GOT3 (cell line): ENCODE results near the gene STOML1.
"Not testable (repeated sequence)": the region's sequence is repeated elsewhere in the genome, so short reads cannot be mapped to it uniquely, and the experiment has no call there.

ENCODE experiments used
- DNase-seq: peaks from one replicate; lab custom pipeline; 2025; ENCODE audit warnings: mixed read lengths; lab: John Stamatoyannopoulos, UW

The STOML1 gene

DNA sequence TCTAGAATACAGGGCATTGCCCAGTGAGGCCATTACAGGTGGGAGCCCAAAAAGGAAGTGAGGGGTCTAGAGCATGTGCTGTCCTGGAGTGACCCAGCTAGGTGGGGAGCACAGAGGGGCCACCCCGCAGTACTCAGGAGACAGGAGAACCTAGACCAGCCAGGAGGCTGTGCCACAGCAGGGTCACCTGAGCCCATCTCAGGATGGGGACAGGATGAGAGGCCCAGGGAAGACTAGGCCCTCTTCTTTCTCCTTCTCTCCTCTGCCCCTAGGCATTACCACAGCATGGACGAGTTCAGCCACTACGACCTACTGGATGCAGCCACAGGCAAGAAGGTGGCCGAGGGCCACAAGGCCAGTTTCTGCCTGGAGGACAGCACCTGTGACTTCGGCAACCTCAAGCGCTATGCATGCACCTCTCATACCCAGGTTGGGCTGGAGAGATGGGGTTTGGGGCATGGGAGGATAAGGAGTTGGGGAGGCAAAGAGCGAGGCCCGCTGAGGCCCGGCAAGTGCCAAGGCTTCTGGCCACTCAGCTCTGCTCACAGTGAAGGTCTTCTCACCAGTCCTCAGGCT is 45.2 kb downstream of the STOML1 start:
- no peak for DNase-seq

DNA sequence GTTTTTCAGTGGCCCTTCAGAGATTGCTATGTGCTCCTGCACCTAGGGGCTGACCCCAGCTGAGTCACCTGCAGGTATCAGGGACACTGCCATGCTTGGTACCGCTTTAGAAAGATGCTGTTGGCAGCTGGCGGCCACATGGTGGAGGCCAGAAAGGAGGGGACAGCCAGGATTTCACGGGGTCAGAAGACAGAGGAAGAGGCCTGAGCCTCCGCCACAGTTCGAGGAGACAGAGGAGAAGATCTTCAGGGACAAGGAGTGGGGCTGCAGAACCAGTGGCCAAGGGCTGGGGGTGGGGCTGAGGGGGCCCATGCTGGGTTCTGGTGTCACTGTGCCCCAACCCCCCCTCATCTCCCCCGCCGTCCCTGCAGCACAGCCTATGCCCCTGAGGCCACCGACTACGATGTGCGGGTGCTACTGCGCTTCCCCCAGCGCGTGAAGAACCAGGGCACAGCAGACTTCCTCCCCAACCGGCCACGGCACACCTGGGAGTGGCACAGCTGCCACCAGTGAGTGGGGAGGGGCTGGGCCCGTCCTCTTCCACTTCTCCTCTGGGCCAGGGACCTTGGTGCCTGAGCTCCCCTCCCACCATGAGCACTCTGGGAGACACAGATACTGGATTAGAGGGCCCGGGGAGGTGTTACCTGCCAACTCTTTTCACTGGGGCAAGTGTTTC is 45.9 kb downstream of the STOML1 start:
- no peak for DNase-seq

DNA sequence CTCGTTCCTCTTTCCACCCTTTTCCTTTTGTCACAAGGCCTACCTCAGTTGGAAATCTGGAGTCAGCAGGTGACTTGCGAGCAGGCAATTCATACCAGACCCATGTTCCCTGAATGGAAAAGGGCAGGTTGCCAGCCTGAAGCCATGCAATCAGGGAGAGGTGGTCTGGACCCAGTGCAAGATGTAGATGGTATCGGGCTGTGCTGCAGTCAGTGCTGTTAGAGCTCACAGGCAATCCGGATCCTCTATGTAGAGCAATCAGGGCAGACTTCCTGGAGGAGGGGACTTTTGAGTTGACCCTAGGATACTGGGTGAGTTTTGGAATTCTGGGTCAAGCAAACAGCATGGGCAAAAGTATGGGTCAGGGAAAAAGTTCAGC is 47.0 kb downstream of the STOML1 start:
- no peak for DNase-seq

DNA sequence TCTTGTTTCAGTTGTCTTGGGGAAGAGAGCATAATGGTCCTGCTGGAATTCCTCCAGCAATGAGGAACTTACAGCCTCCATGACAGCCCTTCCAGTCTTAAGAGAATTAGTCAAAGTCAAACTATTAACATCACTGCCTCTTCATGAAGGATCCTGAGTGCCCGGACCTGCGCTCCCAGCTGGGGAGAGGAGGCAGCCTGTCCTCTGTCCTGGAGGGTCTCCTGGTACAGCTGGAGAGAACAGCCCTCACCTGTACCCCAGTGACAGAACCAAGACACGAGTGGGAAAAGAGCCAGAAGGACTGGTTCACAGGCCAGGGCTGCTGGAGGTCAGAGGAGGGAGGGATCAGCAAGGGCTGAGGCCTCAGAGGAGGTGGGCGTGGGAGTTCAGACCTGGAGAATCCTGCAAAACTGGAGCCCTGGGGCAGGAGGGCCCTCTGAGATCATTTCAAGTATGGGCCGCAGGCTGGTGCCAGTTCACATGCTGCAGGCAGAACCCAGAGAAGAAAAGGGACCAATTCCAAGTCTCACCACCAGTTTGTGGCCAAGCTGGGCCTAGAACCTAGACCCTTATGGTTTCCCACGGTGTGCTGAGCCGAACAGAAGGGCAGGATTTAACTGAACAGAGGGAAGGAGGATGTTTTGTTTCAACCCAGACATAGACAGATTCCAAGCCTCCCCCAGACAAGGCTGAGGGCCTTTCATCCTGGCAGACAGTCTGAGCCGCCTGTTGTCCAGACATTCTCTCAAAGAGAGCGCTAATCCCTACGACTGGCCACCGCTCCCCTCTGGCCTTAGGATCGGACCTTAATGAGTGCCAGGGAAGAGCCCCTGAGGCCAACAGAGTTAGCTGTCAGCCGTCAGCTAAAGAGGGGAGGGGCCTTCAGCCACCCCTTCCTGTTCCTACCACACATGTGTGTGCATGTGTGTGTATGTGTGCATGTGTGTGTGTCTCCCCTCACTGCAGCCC is 47.6 kb downstream of the STOML1 start:
- DNase-seq: no peak

DNA sequence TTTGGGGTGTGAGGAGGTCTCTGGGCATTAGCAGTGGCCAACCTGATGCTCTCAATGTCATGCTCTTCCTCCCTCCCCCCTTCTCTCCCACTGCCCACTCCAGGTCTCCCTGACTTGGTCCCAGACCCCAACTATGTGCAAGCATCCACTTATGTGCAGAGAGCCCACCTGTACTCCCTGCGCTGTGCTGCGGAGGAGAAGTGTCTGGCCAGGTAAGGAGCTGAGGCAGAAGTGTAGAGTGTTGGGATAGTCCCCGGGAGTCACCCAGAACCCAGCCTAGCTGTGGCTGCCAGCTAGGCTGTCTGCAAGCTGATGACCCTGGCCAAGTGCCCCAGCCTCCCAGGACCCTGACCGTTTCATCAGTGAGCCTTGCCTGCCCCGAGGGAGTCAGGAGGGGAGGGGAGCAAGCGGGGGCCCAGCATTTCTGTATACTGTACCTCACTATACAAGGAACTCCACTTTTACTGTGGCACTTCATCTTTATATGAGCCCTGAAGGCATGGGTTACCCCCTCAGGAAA is 49.3 kb downstream of the STOML1 start:
- no peak for DNase-seq

DNA sequence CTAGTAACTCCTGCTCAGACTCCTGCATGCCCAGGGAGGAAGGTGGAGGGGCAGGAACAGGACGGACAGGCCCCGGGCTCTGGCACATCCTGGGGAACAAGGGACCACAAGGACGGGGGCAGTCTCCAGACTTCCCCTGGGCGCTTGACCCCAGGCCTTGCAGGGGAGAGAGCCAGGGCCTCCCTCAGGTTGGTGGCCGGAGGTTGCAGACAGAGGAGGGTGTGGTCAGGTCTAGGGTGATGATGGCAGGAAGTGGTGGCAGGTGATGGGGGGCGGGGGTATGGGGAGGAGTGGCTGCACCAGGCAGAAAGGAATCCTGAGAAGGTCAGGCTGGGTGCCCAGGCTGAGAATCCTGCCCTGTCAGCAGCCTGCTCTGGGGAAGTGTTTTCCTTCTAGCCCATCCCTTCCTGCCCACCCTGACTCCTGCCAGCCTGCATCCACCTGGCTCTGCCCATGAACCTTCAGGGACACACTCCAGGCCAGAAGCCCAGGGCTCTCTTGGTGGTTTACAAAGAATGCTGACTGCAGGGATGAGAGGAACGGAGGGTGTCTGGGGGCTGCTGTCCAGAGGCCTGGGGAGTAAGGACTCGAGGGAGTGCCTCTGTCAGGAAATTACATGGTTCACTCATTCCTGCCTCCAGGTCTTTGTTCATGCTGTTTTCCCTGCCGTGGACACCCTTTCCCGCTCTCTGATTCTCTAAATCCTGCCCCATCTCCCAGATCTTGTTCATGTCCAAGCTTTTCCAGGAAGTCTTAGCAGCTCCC is 50.0 kb downstream of the STOML1 start:
- no peak for DNase-seq

DNA sequence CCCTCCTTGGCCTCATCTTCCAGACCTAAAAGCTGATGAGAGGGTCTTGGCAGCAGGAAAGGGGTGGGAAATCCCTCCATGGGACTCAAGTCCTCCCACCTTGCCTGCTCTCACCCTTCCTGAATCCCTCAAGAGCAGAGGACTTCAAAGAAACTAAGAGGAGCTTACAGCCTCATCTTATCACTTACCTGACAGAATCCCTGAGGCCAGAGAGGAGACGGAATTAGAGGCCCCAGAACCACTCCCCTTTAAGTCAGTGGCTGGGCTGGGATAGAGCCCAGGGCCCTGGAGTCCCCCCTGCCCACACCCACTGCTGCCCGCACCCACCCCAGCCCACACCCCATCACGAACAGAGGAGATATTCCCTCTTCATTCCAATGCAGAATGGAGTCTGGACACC is 50.6 kb downstream of the STOML1 start:
- no peak for DNase-seq

DNA sequence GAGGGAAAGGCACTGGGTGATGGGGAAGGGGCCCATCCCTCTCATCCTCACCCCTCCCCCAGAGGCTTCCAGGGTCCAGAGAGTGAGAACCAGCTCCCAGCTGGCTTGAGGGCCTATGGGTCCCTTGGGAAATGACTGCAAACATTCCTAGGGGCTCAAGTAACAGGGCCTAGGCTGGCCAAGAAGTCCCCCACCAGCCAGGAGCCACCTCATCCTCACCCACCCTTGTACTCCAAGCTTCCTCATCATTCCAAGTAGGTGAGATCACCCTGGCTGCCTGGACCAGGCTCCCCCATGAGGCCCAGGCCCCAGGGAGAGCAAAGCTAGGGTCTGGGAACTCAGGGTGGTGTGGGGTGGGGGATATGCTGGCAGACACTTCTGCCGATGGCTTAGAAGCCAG is 51.1 kb downstream of the STOML1 start:
- DNase-seq: no peak

DNA sequence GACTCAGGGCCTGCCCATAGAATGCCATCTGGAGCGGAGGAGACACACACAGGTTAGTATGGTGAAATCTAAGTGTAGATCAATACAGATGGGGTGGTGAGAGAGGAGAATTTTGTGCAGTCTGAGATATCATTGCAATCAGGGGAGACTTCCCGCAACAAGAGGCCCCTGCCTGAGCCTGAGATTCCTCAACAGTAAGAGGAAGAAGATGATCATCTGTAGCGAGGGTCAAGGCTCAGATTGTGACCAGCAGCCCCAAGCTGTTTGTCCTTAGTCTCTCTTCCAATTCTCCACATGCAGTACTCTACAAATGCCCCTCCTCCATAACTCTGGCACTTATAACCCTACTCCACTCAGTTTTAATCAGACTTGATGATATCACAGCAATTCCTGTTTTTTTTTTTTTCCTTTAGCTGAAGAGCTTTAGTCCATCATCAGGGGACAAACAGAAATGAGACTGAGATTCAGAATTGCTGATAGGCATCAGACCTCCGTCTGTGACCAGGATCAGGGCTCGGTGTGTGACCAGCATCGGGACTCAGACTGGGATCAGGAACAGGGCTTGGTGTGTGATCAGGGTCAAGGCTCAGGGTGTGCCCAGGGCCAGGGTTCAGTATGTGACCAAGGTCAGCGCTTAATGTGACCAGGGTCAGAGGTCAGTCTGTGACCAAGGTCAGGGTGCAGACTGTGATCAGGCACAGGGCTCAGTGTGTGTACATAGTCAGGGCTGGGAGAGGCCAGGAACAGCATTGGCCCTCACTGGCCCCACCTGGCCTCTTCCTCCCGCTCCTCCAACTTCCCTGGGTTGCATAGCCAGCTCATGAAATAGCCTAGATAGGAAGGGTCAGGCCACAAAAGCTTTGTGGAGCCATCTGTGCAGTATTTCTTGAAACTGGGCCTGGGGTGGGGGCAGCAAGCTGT is 51.8 kb downstream of the STOML1 start:
- DNase-seq: no peak

DNA sequence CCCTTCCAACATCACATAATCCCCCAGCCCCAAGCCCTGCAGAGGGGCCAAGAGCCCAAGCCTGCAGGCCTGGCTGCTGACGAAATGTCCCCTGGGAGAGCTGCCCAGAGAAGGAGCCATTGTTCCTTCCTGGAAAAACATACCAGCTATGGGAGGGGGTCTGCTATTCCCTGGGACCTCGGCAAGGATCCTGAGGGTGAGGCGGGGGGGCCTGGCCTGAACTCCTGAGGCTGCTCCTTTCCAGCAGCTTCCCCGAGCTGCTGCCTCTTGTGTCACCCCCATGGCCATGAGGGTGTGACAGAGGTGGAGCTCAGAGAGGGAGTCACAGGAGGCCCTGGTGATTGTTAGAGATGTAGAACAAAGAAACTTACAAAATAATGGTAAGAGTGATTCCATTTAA is 53.0 kb downstream of the STOML1 start:
- no peak for DNase-seq

DNA sequence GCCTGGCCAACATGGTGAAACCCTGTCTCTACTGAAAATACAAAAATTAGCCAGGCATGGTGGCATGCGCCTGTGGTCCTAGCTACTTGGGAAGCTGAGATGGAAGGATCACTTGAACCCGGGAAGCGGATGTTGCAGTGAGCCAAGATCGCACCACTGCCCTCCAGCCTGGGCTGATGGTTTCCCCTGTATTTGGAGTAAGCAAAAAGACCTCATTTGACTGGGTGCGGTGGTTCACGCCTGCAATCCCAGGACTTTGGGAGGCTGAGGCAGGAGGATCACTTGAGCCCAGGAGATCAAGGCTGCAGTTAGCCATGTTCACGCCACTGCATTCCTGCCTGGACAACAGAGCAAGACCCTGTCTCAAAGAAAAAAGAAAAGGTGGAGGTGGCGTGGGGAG is 53.6 kb downstream of the STOML1 start:
- DNase-seq: not testable (repeated sequence)

DNA sequence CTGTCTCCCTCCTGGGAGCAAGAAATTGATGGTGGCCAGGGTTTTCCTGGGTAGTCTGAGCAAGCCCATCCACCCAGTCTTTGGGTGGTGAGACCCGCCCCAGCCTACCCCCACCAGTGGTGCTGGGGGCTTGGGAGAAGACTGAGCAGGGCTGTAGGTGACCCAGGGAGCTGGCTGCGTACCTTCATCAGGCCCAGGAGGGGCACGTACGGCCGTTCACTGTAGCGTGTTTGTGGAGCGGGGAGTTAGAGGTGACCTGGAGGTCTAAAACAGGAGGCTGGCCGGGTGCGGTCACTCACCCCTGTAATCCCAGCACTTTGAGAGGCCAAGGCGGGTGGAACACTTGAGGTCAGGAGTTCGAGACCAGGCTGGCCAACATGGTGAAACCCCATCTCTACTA is 54.4 kb downstream of the STOML1 start:
- no peak for DNase-seq

DNA sequence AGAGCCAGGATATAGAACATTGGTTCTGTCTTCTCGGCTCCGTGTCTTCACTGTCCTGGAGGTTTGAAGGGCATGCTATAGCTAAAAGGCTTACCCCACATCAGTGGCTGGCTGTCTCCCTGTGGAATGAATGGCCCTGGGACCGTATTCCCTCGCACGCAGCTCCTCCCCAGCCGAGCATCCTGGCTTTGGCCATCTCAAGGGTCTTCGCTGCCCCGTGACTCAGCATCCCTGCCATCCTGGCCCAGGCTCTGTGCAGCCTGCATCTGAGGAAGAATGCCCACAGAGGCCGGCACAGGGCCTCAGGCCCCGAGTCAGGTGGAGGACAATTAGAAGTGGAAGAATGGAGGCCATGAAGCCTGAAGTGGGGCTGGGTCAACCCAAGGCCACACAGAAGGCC is 54.8 kb downstream of the STOML1 start:
- no peak for DNase-seq

DNA sequence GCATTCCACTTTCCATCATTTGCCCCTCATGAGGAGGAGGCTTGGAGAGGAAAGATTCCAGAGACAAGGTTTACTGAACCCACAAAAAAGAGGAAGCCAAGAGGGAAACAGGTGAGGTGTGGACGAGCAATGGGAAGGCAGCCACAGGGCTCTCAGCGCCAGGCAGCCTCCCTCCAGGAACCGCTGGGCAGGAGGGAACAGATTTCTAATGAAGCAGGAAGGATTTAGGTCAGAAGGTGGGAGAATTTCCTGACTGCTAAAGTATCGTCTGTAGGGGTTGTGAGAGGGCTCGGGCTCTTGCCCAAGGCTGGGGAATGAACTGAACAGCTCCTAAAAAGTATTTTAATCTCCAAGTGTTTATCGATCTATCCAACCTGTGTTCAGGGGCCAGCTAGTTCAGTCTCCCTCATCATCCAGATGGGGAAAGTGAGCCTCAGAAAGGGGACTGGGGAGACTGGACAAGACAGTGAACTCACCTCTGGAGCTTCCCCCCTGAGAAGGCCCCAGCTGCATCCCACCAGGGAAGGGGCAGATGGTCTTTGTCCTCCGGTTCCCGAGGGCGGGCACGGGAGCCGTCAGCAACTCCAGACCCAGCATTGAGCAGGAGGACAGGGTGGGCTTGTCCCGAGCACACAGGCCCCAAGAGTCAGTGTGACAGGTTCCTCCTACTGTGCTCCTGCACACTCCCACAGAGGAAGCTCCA is 55.4 kb downstream of the STOML1 start:
- no peak for DNase-seq

DNA sequence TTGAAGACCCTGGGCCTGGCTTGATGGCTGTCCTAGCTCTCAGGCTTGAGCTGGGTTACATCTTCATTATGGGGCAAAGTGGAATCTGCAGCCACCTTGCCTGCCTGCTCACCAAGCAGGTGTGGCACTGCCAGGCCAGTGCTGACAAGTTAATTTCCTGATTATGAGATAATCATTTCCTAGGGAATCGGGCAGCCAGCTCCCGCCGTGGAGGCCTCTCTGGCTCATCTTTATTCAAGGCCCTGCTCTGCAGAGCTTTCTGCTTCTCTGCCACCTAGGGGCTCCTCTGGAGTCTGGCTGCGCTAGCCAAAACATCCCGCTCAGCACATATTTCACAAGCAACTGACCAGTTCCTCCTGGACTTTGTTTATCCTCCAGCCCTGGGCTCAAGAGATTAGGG is 55.9 kb downstream of the STOML1 start:
- DNase-seq: no peak

DNA sequence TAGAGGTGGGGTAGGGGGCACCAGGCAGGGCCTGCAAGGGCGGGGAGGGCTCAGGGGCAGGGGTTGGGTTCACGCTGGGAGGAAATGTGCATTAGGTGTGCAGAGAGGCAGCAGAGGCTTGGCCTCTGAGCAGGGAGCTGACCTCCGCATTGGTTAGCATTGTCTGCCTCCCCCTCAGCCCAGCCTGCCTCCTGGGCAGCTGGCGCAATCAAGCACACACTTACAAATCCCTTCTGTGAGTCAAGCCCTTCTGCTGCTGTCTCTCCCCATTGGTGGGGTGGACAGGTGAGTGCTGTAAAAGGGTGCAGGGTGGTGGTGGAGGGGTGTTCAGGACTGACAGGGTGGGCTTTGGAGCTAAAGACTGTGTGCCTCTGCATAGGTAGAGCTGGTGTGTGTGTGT is 56.5 kb downstream of the STOML1 start:
- DNase-seq: no peak

DNA sequence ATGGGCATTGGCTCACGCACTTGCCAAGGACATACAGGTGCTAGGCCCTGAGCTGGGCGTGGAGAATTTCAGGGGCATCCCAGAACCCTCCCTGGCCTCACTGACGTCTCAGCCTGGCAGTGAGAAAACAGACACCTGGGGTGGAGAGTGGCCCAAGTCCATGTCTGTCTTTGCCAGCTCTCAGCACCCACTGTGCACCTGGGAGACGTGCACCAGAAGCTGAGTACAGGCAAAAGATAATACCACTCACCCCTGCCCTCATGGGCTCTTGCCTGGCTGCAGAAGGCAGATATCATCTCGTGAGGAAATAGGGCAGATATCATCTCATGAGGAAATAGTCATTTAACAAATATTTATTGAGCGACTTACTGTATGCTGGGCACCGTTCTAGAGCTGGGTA is 57.8 kb downstream of the STOML1 start:
- no peak for DNase-seq

DNA sequence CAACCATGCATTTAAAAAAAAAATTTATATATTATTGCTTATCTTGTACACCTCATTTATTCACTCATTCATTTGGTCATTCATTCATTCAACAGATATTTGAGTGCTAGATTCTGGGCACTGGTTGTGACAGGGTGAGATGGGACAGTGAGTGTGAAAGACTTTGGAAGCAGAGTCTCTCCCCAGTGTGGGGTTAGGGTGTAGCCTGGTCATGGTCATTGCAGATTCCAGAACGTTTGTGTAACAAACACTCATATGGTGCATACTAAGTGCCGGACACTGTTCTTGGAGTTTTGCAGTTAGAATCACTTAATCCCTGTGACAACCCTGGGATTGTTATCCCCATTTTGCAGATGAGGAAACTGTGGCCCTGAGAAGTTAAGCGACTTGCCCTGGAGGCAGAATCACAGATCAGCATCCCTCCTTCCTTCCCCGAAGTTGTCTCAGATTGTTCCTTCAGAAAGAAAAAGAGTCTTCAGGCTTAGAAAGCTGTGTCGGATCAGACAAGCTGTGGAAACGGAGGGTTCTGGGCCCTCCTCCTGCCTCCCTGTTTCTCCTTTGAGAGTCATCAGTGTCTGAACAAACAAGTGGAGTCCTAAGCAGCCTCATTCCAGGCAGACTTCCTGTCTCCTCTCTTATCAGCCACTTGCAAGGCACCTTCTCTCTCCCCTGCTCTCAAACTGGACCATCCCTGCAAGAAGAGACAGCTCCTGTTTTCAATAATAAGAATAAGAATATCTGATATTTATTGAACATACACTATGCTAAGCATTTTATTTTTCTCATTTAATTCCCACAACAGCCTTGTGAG is 59.5 kb downstream of the STOML1 start:
- no peak for DNase-seq

DNA sequence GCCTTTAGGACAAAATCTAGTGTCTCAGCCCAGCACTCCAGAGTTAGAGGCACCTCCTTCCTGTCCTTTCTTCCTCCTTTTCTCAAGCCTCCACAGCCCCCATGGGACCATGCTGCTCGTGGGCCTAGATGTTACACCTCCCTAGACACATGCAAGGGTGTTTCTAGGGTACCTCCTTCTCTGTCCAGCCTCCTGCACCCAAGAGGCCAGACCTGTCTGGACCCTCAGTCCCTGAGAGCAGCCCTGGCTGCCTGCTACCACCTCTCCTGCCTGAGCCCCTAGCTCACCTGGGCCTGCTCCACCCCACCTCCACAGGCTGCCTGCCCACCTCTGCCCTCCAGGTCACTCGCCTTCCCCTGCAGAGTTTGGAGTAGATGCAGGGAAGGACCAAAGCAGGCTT is 60.7 kb downstream of the STOML1 start:
- no peak for DNase-seq
